Activated CD4-positive, alpha-beta T cell treated with anti-CD3 and anti-CD28 coated beads, Interleukin-2, amount 50 U/mL, for 24 hours (primary cell): ENCODE results near the gene UPF2.
"Not testable (repeated sequence)": the region's sequence is repeated elsewhere in the genome, so short reads cannot be mapped to it uniquely, and the experiment has no call there.

Source experiments
- DNase-seq, 2 donors: peaks; one replicate each; pipeline ENCODE4 v3.0.0-alpha.2; 2020; ENCODE audit warnings: low read depth in 1 of 2, low spot score in 1 of 2

Gene UPF2

GRCh38 chr10:11908536-11908935, 134.1 kb downstream of the UPF2 start:
- no peak for DNase-seq

DNA sequence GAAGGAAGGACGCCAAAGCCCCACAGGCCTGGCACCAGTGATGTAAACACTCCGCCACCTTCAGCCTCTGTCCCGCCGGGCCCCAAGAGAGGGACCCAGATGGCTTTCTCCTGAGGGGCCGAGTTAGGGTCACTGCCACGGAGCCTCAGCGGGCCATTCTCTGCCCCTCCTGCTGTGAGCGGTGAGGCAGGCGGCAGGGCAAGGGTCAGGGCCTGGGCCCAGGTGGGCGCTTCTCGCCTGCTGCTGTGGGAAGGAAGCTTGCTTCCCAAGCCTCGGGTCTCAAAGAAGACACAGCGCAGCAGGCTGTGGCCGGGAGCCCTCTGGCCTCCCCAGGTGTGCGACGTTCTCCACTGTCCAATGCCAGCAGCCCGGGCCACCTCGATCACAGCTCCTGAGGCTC, 134.7 kb downstream of the UPF2 start:
- no peak for DNase-seq

DNA sequence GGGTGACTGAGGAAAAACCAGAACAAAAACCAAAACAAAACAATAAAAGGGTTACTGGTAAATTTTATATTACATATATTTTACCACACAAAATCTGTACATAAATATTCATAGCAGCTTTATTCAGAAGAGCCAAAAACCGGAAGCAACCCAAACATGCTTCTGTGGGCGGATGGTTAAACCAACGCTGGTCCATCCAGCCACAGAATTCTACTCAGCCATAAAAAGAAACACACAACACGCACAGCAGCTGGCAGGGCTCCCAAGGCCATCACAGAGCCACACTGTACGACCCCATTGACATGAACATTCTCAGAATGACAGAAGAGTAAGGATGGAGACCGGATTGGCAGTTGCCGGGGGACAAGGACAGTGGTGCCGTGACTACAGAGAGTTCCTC, 135.9 kb downstream of the UPF2 start:
- DNase-seq: no peak

DNA sequence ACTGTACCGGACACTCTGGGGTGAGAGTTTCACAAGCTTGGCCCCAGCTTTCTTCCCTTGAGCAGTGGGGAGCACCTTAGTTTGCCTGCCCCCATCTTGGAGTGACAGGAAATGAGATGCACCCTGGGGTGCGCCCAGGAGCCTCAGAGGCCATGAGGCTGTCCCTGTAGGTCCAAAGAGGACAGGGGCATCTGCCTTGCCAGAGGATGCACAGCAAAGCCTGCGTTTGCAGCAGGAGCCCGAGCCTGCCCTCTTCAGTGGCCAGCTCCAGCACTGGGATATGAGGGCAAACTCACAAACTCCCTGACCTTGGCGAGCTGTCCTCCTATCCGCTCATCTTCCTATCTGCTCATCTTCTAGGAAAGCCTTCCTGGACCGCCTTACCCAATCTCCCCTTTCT, 140.0 kb downstream of the UPF2 start:
- DNase-seq: no peak

DNA sequence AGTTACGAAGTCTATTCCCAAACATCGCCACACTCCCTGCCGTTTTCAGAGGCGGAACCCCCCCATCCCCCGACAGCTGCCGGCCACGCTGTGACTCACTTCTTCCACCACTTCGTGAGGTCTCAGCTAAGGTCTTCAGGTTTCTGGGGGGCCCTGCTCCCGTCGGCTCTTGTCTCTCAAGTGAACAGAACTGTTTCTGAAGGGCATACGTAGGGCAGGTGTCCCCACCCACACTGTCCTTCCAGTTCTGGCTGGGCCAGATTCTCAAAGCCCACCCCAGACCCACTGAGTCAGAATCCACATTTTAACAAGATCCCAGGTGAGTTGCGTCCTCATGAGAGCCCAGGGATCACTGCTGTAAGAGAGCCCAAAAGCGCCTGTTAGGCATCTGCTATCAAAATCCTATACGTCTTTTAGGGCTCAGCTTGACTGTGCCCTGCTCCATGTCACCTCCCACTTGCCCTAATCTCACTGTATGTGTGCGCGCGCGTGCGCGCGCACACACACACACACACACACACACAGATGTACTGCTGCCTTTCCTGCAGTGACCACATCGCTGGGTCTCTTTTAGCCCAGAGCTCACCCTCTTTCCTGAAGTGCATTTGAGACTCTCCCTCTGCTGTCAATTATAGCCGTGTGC, 140.7 kb downstream of the UPF2 start:
- no peak for DNase-seq

- no peak for DNase-seq
Observed at GRCh38 chr10:11901454-11901832, 141.2 kb downstream of the UPF2 start.

- DNase-seq: no peak
Observed at GRCh38 chr10:11901036-11901301, 141.6 kb downstream of the UPF2 start.

- DNase-seq: no peak
Observed at GRCh38 chr10:11899067-11899876, 143.3 kb downstream of the UPF2 start.

DNA sequence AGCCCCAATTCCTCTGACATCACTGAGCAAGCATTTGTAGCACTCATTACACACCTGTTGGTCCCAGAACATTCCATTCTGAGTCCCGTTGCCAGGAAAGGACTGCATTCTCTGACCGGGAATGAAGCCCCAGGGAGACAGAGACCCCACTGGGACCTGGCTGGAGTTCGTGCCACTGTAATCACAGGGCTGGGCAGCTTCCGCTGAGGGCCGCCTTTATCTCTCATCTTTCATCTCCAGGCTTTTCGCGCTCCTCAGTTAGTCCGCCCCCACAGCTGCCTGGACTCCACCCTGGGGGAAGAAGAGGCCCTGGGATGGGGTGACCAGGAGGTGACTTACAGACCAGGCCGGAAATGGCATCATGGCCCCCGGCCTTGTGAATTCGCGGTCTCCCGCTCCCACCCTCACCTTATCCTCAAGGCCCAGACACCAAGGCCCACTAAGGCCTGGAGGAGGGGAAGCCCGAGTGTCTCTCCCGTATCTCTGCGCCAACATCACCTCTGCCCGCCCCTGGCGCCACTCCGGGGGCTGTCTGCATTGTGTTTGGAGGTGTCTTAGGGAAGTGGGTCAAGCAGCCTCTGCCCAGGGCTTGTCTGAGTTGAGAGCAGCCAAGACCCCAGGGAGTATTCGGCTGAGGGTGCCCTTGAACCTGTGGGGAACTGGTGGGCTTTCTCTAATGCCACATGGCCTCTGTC, 144.1 kb downstream of the UPF2 start:
- no peak for DNase-seq

GRCh38 chr10:11898033-11898371, 144.6 kb downstream of the UPF2 start:
- no peak for DNase-seq

DNA sequence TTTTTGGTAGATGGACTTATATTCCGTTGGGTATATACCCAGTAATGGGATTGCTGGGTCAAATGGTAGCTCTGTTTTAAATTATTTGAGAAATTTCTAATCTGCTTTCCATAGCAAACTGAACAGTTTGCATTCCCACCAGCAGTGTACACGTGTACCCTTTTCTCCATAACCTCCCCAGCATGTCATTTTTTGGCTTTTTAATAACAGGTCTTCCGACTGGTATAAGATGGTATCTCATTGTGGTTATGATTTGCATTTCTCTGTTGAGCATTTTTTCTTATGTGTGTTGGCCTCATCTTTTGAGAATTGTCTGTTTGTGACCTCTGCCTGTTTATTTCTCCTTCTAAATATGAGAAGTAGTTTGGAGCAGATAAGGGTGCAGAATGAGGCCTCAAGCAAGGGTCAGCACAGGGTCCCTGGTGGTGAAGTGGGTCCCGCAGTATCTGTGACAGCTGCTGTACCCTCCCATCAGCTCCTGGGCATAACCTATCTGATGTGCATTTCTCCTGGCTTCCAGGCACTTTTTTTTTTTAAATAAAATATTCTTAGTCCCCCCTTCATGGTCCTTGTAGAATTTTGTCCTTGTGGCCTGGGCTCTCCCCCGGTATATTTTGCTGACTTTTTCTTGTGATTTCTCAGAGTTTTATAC, 145.9 kb downstream of the UPF2 start:
- DNase-seq: no peak

GRCh38 chr10:11895598-11895997, 147.0 kb downstream of the UPF2 start:
- DNase-seq: no peak

DNA sequence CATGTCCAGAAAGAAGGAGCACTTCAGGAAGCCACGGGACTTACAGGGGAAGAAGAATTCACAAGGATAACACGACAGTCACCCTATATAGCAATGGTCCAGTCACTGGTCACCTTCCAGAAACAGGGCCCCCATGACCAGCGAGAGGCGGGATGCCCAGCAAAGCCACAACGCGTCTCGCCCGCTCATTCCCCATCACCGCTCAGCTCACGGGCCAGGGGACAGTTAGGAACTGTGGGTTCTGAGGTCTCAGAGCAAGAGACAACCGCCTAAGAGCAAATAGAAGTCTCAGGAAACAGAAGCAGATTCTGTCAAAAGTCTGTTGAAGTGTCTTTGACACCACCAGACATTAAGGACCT, 147.5 kb downstream of the UPF2 start:
- DNase-seq: no peak

- DNase-seq: no peak
Observed at GRCh38 chr10:11894381-11895107, 148.1 kb downstream of the UPF2 start.

DNA sequence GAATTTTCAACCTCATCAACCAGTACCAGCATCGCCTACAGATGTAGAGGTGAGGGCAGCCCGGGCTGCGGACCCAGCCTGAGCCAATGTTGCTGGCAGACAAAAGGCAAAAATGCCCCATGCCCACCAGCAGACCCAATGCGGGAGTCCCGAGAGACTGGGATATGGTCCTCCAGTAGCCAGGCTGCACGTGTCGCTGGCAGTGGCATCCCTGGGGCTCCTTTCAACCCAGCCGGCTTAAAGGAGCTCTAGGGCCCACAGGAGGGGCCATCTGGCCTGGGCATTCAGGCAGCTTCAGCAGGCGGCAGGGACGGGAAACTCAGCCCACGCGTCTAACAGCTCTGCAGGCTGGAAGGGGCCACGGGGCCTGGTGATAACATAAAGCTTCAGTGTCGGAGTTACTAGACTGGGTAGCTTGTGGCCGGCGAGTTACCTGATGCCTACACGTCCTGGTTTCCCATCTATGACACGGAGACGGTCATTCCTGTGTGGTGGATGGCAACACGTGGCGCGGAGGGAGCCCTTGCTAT, 148.8 kb downstream of the UPF2 start:
- no peak for DNase-seq

GRCh38 chr10:11891776-11892486, 150.7 kb downstream of the UPF2 start:
- DNase-seq: no peak

GRCh38 chr10:11889263-11889662, 153.3 kb downstream of the UPF2 start:
- DNase-seq: not testable (repeated sequence)

GRCh38 chr10:11887381-11888227, 155.0 kb downstream of the UPF2 start:
- no peak for DNase-seq

DNA sequence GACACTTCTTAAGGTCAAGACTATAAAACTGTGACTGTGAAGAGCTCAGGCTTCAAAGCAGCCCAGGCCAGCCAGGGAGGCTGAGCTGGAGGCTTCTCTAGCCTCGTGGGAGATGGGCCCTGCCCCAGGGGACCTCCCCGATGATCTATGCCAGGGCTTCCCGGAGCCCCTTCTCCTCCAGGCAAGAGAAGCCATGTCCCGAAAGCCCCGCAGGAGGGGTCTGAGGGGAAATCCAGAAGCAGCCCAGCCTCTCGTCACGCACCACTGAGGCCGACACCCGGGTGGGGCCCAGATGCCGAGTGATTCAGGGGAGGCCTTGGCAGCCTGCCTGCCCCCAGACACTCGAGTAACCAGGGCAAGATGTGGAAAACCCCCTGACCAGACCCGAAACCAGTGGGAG, 155.8 kb downstream of the UPF2 start:
- no peak for DNase-seq

GRCh38 chr10:11886138-11886474, 156.5 kb downstream of the UPF2 start:
- DNase-seq: no peak
